ENCODE data around the gene HUS1B. TPM values are rescaled to one million over a fixed set of nuclear protein-coding genes. Genes with fewer than 3 reads are reported as not detected.

The HUS1B gene
- total RNA-seq, 2 experiments from 2014 or later = 2.2 to 3.1 TPM

DNA sequence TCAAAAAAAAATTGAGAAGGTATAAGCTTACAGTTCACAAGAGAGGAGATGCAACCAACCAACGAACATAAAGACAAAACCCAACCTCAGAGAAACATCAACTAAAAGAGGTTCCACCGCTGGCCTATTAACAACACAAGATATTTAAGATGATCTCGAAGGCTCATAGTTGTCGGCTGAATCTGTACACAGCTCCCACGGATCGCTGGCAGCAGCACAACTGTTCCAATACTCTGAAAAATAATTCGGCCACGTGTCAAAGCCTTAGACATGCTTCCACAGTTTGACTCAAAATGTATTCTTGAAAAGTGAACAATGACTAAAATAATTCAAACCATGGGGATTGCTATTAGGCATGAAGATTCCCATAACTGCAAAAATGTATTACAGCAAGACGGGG lies 22.4 kb upstream of the HUS1B start:
- H3K4me3 Mint-ChIP-seq = no peak overlapping the region
- Histone ChIP-seq H3K4me3 (ENCODE audit: low read length) (no peak overlapping the region), H3K27me3 (ENCODE audit: control insufficient read depth in 1 of 2, insufficient read depth in 2 of 2, low read length in 2 of 2) (no peaks in the 10 kb centered on the region), H3K4me1 (ENCODE audit: insufficient read depth, low read length) (peaks cover 12% of the 10 kb centered on the region), H3K27ac (ENCODE audit: low read depth in 1 of 2, low read length in 2 of 2) (no peak overlapping the region), H3K36me3 (ENCODE audit: insufficient read depth, low read length) (no peaks in the 10 kb centered on the region), H3K9me3 (ENCODE audit: control insufficient read depth in 1 of 2, insufficient read depth in 1 of 2, low read length in 2 of 2) (no peaks in the 10 kb centered on the region)
- H3K36me3 Mint-ChIP-seq (ENCODE audit: low read depth) = peaks cover 46% of the 10 kb centered on the region
- H3K27ac Mint-ChIP-seq = no peak overlapping the region
- no peaks in the 10 kb centered on the region for H3K27me3 Mint-ChIP-seq
- ChIA-PET CTCF (no interaction called here), POLR2A (no interaction called here)
- H3K4me1 Mint-ChIP-seq (ENCODE audit: low read depth) = peaks cover 60% of the 10 kb centered on the region
- ATAC-seq (ENCODE audit: poor library complexity) (no peak), DNase-seq (no peak)
- no peaks in the 10 kb centered on the region for H3K9me3 Mint-ChIP-seq
- intact Hi-C loops (cut with DNase I, micrococcal nuclease) = no loop called here
- TF ChIP-seq, protein P1, sequence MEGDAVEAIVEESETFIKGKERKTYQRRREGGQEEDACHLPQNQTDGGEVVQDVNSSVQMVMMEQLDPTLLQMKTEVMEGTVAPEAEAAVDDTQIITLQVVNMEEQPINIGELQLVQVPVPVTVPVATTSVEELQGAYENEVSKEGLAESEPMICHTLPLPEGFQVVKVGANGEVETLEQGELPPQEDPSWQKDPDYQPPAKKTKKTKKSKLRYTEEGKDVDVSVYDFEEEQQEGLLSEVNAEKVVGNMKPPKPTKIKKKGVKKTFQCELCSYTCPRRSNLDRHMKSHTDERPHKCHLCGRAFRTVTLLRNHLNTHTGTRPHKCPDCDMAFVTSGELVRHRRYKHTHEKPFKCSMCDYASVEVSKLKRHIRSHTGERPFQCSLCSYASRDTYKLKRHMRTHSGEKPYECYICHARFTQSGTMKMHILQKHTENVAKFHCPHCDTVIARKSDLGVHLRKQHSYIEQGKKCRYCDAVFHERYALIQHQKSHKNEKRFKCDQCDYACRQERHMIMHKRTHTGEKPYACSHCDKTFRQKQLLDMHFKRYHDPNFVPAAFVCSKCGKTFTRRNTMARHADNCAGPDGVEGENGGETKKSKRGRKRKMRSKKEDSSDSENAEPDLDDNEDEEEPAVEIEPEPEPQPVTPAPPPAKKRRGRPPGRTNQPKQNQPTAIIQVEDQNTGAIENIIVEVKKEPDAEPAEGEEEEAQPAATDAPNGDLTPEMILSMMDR (IDR thresholded peaks at IDR 0.05) = no peak

DNA sequence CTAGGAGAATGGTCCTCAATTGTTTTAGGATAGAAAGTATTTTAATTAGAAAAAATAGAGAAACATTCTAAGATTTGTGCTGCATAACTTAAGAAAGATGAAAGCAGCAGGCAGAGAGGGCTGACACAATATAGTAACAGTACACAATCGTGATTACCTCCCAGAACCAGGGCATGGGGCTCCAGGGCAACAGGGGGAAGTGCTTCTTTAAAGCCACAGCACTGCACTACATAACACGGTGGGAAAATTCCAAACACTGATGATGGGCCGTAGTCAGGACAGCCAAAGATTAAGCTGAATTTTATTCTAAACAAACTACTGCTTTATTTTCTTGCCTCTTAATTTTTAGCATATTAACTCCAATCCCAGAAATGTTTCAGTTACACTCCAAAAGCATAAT lies 21.6 kb upstream of the HUS1B start:
- intact Hi-C loops (cut with DNase I, micrococcal nuclease) = no loop called here
- CTCF ChIA-PET = no interaction called here
- H3K27ac Mint-ChIP-seq = no peak overlapping the region

DNA sequence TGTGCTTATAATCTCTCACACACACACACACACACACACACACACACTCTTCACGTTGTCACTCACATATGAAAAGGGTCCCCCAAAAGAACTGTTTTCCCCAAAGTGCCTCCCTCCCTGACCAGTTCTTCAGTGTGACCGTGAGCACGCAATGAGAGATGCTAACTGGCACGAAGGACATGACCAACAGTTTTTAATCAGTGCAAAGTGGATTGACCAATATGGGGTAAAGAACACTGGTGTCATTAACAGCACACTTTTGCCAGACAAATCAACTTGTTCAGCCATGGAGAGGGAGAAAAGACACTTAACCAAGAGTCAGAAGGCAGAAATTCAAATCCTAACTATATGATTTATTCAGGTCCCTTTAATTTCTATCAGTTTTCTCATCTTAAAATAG lies 21.0 kb upstream of the HUS1B start:
- no peak overlapping the region for H3K4me3 ChIP-seq (ENCODE audit: low read length)
- H3K9me3 ChIP-seq (ENCODE audit: control insufficient read depth in 1 of 2, insufficient read depth in 1 of 2, low read length in 2 of 2) = no peaks in the 10 kb centered on the region
- Mint-ChIP-seq H3K4me3 (no peak overlapping the region), H3K9me3 (no peaks in the 10 kb centered on the region), H3K27ac (no peak overlapping the region), H3K4me1 (ENCODE audit: low read depth) (peaks cover 46% of the 10 kb centered on the region), H3K27me3 (no peaks in the 10 kb centered on the region), H3K36me3 (ENCODE audit: low read depth) (peaks cover 40% of the 10 kb centered on the region)
- no peak for ATAC-seq (ENCODE audit: poor library complexity)
- ChIA-PET POLR2A (no interaction called here), CTCF (no interaction called here)
- H3K4me1 ChIP-seq (ENCODE audit: insufficient read depth, low read length) = peaks cover 6% of the 10 kb centered on the region
- intact Hi-C loops (cut with DNase I, micrococcal nuclease) = no loop called here
- H3K27me3 ChIP-seq (ENCODE audit: control insufficient read depth in 1 of 2, insufficient read depth in 2 of 2, low read length in 2 of 2) = no peaks in the 10 kb centered on the region
- TF ChIP-seq, protein P1 (IDR thresholded peaks at IDR 0.05) = no peak
- no peaks in the 10 kb centered on the region for H3K36me3 ChIP-seq (ENCODE audit: insufficient read depth, low read length)
- no peak overlapping the region for H3K27ac ChIP-seq (ENCODE audit: low read depth in 1 of 2, low read length in 2 of 2)
- no peak for DNase-seq

More for the DNA sequence above, 21.6 kb upstream of the HUS1B start:
- Histone ChIP-seq H3K27ac (ENCODE audit: low read depth in 1 of 2, low read length in 2 of 2) (no peak overlapping the region), H3K36me3 (ENCODE audit: insufficient read depth, low read length) (no peaks in the 10 kb centered on the region), H3K9me3 (ENCODE audit: control insufficient read depth in 1 of 2, insufficient read depth in 1 of 2, low read length in 2 of 2) (no peaks in the 10 kb centered on the region), H3K4me3 (ENCODE audit: low read length) (no peak overlapping the region), H3K27me3 (ENCODE audit: control insufficient read depth in 1 of 2, insufficient read depth in 2 of 2, low read length in 2 of 2) (no peaks in the 10 kb centered on the region), H3K4me1 (ENCODE audit: insufficient read depth, low read length) (peaks cover 6% of the 10 kb centered on the region)
- Mint-ChIP-seq H3K27me3 (no peaks in the 10 kb centered on the region), H3K36me3 (ENCODE audit: low read depth) (peaks cover 46% of the 10 kb centered on the region), H3K4me1 (ENCODE audit: low read depth) (peaks cover 52% of the 10 kb centered on the region), H3K9me3 (no peaks in the 10 kb centered on the region), H3K4me3 (no peak overlapping the region)
- POLR2A ChIA-PET = no interaction called here
- ATAC-seq (ENCODE audit: poor library complexity) (no peak), DNase-seq (no peak)
- TF ChIP-seq, protein P1 (IDR thresholded peaks at IDR 0.05) = no peak

Measured in CD4-positive, alpha-beta T cell (primary cell).